Activated CD4-positive, alpha-beta T cell treated with anti-CD3 and anti-CD28 coated beads for 4 hours (primary cell): ENCODE measurements around the gene EPHX1.
"Not testable (repeated sequence)": the region's sequence is repeated elsewhere in the genome, so short reads cannot be mapped to it uniquely, and the experiment has no call there.

Source experiments
- DNase-seq, 2 donors: peaks; one replicate each; pipeline ENCODE4 v3.0.0-alpha.2; 2020

Gene EPHX1

DNA sequence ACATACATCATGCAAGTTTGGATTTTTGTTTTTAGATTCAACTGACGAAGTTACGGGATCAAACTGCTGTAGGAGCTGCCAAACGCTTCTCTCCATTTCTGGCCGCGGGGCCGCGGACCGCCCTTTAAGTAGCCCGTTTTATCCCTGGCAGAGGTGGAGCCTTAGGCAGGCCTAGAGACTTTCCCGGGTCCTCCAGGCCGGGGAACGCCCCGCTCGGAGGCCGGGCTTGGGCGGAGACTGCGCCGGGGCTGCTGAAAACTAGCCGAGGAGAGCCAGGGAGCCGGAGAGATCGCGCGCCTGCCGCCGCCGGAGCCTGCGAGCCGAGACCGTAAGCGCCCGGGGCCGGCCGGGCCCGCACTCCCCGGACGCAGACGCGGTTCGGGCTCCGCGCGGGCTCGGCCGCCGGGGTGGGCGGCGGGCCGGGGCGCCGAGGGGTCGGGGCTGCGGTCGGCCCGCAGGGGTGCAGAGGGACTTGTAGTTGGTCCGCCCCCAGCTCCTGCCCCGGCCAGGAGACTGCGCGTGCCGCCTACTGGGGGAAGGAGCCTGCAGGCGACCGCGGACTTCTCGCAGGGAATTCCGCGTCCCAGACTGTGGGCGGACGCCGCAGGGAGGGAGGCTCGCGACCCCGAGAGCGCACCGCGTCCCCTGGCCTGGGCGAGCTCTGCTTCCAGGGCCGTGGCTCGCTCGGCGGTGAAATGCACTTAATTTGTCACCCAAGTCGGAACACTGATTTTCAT, at the start of gene EPHX1:
EPHX1 (plus strand) TSS at position 283 of the 737 bp plus-strand sequence. CDS start 18,606 bp downstream, outside the sequence.
- peak; percentile 47 to 62 for DNase-seq

DNA sequence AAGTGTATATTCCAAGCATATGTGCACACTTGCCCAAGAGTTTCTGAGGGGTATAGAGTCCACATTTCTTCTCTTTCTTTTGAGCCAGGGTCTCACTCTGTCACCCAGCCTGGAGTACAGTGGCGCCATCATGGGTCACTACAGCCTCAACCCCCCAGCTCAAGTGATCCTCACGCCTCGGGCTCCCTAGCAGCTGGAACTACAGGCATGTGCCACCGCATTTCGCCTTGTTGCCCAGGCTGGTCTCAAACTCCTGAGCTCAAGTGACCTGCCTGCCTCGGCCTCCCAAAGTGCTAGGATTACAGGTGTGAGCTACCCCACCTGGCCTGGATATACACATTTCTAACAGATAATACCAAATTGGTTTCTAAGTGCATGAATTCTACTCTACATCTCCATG, 49.4 kb upstream of the EPHX1 start:
- DNase-seq = no peak

DNA sequence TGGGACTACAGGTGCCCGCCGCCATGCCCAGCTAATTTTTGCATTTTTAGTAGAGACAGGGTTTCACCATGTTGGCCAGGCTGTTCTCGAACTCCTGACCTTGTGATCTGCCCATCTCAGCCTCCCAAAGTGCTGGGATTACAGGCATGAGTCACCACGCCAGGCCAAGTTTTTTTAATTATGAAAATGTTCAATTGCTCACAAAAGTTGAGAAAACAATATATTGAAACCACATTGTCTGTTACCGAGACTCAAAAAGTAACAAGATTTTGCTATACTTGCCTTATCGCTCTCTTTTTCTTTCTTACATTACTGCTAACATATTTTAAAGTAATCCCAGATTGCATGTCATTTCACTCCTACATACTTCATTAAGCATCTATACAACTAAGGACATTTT, 48.5 kb upstream of the EPHX1 start:
- not testable (repeated sequence) for DNase-seq

DNA sequence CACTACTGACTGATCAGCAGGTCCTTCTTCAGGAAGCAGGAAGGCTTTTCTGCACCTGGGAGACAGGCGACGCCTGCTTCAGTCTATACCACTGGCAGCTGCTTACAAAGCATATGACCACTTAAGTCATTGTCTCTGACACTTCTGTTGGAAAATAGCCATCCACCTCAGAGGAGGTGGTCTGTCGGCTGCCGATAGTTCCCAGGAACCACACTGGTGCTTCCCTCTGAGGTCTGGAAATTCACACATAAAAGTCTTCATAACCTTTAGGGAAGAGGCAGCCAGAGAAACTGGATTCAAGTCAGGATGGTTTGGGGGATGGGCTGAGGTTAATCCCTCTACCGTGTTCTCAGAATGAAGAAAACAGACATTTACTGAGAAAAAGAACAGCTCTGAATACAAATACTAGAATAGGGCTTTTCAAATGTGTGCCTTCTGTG, 47.9 kb upstream of the EPHX1 start:
- no peak for DNase-seq

DNA sequence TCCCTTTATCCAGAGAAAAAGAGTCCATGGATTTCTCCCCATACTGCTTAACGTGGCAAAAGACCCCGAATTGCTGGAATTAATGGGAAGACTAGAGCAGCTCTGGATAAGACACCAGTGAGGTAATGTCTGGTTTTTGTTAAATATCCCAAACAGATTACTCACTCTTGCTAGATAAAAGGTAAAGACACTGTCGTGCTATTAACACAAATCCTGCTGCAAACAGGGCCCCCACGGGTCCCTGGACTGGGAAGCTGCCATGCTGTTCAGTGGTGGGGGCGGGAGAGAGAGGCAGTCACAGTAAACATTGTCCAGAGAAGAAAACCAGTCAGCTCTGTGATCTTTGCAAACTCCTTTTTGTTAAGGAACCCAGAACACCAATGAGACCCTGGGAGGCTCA, 47.5 kb upstream of the EPHX1 start:
- no peak for DNase-seq

DNA sequence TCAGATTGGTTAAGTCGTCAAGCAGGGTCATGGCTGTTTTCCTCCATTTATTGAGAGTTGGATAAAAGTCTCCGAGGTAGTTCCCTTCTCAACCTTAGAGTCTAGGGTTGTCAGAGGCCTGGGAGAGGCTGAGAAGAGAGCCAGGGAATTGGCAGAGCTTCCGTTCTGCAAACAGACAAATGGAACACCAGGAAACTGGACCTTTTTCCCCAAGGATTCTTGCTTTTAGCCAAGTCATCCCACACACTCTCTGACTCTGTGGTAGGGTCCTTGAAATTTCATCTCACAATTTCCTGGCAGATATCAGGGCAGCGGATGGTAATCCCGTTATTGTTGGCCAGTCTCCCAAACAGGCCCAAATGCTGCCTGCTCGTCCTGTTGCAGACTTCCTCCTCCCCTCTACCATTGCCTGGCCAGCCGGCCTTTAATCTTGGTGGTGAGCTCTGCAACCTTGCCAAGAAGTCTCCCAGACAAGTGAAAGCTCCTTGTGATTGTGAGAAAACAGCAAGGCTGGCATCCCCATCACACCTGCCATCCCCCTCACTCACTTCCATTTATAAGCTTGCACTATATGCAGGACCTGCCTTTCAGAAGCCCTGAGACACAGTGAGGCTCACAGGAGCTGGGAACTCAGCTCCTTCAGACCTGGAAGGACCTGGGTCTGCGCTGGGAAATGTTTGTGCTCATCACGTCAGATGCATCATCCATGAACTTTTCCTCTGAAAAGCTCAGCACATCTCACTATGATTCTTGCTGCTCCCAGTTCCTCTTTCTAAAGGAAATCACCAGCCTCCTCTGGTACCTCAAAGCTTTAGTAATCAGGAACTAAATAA, 46.0 kb upstream of the EPHX1 start:
- no peak for DNase-seq

DNA sequence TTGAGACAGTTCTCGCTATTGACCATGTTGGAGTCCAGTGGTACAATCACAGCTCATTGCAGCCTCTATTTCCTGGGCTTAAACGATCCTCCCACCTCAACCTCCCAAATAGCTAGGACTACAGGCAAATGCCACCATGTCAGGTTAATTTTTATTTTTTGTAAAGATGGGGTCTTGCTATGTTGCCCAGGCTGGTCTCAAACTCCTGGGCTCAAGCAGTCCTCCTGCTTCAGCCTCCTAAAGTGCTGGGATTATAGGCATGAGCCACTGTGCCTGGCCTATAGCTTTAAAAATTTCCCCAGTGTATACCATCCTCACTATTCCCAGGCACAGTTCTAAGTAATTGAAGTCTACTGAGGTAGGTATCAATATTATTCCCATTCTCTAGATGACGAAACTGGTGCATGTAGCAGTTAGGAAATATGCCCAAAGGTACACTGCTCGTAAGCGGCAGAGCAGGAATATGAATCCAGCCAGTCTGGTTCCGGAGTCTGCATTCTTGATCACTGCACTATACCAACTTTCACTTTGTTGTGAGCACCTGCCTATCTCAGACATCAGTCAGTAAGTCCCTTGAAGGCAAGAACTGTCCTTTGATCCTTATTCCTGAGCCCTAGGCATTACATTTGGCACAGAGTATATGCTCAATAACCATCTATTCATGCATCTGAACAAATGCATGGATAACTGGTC, 43.8 kb upstream of the EPHX1 start:
- no peak for DNase-seq

DNA sequence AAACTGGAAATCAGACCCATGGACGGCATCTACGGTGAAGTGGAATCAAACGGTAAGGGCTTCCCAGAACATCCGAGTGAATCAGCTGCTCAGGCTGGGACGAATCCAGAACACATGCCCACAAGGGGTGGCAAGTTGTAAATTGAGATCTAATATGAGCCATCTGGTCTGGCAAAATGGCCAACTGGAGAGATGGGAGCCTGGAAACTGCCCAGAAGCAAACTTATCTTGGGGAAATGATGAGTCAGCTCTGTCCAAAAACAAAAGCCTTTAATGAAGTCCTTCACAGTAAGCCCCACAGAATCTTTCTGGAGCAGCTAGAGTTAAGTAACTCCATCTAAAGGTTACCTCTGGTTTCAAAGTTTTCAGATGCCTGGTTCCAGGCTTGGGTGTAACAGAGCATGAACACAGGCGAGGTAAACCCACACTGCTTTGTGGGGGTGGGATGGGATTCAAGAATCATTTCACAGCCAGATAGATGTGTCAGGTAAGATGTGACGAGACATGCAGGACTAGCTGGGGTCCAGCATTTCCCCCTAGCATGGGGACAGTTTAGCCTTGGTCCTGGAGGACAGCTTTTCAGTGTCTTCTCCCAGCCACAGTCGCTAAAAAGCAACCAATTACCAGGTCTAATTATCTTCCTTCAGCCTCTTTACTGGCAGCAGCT, 42.8 kb upstream of the EPHX1 start:
- DNase-seq = no peak

DNA sequence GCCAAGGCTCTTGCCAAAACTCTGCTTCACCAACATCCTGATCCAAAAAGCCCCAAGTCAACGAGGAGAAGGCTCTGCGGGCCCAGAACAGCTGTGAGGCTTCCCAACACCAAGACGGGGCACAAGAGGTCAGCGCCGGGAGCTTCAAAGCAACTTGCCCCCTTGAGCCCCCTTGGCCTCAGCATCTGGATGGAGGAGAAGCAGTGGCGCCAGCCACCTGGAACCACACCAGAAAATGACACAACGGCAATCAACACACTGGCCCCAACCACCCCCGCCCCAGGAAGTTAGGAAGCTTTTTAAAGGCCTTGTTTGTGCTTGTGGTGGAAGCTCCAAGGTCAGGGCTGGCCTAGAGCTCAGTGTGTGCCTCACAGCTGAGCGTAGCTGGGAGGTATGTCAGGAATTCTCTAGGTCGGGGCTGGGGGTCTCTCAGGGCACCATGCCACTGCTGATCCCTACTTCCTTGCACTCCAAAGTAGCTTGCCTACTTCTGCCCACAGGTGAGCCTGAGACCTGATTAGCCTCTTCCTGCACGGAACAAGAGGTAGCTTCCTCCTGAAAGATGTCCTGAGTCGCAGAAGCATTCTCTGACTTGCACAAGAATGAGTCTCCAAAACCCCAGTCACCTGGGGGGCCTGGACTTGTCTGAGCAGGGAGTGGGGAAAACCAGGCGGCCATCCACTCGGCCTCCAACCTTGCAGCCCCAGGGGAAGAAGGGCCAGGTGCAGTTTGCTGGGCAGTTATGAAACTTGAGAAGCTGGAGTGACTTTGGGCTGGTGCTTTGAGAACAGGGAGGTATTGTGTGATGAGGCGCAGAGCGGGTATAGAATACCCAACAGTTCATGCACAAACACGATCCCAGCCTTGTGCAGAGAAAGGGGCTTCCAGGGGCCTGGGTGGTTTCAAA, 42.0 kb upstream of the EPHX1 start:
- no peak for DNase-seq

DNA sequence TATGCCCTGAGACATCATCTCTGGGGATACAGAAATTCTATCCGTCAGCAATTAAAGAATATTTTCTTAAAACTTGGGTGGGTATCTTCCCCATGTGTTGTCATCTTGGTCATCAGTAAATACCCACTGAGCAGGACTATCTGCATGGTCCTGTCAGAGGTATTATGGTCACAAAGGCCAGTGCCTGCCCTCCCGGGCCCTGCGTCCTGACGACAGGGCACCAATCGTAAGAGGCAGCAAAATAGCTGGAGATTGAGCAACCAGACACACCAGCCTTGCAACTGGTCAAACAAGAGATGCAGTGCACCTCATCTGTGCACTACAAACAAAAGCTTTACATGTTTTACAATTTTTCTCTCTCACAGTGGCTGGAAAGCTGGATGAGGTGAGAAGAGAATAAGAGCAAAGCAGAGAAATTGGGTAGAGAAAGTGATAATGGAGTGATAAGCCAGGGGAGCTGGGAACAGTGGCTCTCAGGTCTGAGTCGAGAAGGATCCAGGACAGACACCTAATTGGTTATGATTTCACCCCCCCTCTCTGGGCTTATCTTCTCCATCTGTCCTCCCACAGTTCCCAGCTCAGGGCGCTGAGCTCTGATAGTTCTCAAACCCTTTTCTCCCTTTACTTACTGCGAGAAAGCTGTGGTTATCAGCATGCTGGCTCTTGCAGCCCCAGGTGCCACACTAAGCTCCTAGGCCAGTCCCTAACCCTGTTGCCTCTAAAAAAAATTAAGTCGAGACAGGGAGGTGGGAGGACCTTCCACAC, 41.1 kb upstream of the EPHX1 start:
- DNase-seq = no peak

DNA sequence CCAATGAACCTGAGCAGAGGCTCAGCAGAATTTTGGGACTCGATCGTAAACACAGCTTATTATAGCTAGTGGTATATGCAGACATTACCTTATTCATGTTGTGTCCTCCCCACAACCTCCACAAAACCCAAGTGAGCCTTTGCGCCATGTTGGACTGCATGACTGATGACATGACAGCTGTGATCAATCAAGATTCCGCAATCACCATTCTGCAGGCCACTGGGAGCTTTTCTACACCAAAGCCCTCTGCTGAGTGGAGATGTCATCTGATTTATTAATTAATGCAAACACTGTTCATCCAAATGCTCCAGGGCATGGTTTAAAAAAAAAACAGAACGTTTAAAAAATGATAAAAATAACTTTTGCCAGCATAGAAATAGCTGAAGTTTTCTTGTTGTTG, 40.2 kb upstream of the EPHX1 start:
- DNase-seq = no peak

DNA sequence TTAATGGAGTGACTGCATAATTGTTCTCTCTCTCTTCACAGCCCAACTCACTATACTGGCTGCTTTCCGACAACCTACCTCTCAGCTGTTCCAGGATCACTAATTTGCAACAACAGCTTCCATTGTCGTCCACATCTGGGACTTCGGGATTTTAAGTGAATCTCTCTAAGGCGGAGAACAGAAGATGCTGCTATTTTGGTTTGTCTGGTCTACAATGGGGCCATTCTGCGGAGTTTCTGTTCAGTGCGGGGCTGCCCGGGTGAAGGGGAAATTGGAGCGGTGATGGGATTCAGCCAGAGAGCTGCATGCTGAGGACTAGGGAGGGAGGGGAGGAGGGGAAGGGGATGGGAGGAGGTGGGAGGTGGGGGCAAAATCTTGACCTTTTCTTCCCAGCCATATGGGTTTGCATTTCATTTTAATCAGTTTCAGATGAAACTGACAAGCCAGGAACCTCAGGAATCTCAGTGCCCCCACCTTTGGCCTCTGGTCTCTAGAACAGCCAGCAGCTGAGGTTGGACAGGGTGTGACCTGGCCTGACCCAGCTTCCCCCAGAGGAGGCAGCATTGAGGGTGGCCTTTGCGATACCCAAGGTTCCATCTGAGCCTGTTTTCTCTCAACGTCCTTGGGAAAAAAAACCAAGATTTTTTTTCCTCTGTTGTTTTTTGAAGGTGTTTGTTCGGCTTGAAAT, 39.2 kb upstream of the EPHX1 start:
- DNase-seq = no peak

DNA sequence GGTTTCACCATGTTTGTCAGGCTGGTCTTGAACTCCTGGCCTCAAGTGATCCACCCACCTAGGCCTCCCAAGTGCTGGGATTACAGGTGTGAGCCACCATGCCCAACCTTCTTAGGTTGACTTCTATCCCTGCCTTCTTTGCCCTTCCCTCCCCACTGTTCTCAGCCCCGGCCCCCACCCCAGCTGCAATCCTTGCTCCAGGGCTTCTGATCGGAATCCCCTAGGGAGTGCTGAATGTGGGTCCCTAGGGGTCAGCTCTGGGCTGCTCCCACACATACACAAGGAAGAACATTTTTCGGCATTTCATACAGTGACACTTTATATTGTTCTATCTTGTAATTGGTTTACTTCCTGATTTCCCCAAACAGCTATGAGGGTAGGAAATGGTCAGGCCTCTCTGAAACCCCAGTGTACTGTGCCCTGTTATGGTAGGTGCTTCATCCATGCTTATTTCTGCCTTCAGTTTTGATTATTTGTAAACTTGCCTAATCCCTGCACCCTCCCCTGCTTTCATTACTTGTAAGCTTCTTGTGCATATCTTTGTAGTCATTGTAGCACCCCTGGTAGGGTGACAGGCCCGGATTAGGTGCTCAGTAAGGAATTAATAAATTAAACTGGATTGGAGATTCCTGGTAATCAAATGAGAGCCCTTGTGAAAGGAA, 38.1 kb upstream of the EPHX1 start:
- DNase-seq = no peak

DNA sequence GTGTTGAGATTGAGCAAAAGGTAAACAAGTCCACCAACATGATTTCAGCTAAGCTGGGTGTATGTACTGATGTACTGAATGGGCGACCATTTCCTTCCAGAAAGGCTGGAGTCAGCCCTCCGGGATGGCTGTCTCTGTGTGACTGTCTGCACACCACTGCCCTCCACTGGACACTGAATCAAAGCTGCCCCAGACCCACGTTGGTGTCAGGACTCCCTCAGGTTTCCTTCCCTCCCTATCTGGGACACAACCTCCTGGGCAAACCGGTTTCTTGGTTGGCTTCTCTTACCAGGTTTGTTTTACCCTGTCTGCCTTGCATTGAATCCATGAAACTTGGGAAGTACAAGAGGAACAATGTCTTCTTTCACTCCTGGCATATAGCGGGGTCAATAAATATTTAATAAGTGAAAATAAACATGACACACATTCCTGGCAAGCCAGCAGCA, 37.6 kb upstream of the EPHX1 start:
- no peak for DNase-seq

DNA sequence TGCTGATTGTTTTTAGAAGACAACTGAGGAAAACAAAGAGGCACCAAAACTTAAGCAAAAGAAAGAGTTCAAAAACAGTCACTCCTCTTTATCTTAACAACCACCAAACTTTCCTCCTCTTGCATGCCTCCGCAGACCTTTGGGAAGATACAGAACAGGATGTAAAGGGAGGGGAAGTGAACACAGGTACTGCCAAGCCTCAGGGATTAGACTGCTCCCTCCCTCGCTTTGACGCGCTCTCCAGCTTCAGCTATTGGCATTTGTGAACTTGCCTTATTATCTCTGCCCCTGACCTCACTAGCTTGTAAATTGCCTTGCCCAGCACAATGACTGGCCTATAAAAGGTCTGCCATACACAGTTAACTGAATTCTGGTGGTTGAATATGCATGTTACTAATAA, 37.1 kb upstream of the EPHX1 start:
- DNase-seq = no peak

DNA sequence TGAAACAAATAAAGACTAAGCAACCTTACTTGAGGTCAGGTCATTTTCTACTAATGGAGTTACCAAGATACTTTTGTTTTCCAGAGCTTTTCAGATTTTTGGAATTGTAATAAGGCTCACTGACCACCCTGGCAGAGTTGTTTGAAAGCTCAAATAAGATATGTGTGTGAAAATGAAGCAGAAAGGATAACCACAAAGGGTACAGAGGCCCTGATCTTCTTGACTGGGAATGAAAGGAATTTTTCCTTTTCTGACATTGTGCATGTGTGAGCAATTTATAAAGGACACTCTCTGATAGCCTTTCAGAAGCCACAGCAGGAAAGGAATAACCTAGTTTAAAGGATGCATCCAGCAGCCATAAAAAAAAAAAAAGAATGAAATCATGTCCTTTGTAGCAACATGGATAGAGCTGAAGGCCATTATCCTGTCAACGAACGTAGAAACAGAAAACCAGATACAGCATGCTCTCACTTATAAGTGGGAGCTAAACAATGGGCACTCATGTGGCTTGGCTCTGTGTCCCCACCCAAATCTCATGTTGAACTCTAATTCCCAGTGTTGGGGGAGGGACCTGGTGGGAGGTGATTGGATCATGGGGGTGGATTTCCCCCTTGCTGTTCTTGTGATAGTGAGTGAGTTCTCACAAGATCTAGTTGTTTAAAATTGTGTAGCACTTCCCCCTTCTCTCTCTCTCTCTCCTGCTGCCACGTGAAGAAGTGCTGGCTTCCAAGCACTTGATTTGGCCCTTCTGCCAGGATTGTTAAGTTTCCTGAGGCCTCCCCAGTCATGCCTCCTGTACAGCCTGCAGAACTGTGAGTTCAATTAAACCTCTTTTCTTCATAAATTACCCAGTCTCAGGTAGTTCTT, 35.4 kb upstream of the EPHX1 start:
- no peak for DNase-seq

DNA sequence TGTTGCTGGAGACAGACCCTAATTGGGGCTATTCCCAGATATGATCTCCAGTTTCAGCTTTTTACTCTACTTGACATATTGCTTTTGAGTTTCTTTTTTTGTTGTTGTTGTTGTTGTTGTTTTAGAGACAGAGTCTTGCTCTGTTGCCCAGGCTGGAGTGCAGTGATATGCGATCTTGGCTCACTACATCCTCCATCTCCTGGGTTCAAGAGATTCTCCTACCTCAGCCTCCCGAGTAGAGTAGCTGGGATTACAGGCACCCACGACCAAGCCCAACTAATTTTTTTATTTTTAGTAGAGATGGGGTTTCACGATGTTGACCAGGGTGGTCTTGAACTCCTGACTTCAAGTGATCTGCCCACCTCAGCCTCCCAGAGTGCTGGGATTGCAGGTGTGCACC, 33.6 kb upstream of the EPHX1 start:
- no peak for DNase-seq

DNA sequence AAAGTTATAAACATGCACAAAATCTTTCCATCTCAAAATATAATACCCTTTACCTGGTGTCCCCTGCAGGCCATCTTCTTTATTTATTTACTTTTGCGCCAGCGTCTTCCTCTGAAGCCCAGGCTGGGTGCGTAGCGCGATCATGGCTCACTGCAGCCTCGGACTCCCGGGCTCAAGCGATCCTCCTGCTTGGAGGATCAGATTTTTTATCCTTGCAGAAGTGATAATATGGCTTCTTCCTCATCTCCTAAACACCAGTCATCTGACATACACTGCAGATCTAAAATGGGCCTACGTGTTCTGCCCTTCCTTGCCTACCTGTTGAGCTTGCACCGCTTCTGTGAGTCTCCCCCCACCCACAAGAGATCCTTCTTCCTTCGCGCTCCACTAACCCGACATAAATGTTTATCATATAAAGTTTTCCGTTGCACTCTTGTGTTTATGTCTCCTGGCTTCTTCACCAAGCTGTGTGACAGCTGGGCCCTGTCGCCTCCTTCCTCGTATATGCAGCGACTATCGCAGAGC, 32.8 kb upstream of the EPHX1 start:
- DNase-seq = peak in 1 of 2 donors; percentile 2
